ENCODE data around the gene CD1C.
"Not testable (repeated sequence)": the region's sequence is repeated elsewhere in the genome, so short reads cannot be mapped to it uniquely, and the experiment has no call there.

The CD1C gene

DNA sequence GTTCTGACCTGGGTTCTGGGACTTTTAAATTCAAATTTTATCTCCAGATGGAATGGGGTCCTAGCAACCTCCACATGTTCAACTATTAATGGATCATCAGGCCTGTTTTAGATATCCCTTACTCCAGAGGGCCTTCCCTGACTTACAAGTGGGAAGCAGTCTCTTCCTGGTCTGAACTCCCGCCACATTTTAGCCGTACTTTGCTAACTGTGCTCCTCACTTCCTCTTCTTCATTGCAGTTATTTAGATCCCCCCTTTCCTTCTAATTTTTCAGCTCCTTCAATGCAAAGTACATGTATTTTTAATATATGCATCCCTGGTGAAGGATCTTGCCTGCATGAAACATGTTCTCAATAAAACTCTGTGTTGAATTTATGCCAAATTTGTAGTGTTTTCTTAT lies 31.8 kb upstream of the CD1C start:
- TF ChIP-seq, protein P1, sequence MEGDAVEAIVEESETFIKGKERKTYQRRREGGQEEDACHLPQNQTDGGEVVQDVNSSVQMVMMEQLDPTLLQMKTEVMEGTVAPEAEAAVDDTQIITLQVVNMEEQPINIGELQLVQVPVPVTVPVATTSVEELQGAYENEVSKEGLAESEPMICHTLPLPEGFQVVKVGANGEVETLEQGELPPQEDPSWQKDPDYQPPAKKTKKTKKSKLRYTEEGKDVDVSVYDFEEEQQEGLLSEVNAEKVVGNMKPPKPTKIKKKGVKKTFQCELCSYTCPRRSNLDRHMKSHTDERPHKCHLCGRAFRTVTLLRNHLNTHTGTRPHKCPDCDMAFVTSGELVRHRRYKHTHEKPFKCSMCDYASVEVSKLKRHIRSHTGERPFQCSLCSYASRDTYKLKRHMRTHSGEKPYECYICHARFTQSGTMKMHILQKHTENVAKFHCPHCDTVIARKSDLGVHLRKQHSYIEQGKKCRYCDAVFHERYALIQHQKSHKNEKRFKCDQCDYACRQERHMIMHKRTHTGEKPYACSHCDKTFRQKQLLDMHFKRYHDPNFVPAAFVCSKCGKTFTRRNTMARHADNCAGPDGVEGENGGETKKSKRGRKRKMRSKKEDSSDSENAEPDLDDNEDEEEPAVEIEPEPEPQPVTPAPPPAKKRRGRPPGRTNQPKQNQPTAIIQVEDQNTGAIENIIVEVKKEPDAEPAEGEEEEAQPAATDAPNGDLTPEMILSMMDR (conservative IDR thresholded peaks at IDR 0.05; ENCODE audit: control insufficient read depth, insufficient read depth, low read depth, low read length): no peak
- no peak overlapping the region for H3K4me3 ChIP-seq (ENCODE audit: control insufficient read depth, low read depth, low read length)
- no peak for DNase-seq (ENCODE audit: low read depth)

DNA sequence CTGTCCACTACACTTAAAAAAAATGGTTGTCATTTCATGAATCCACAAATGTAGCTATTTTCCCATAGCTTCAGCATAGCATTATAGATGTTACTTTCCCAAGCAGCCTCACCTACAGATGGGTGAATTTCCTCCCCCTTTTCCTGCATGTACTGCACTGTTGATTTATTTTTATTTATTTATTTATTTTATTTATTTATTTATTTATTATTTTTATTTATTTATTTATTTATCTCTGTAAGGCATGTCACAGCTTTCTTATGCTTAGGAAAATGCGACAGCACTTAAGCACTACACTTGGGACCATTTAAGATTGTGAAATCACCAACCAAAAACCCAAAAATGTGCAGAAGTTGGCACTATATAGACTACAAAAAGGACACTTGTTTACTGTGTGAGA lies 30.6 kb upstream of the CD1C start:
- TF ChIP-seq, protein P1 (conservative IDR thresholded peaks at IDR 0.05; ENCODE audit: control insufficient read depth, insufficient read depth, low read depth, low read length): no peak
- no peak overlapping the region for H3K4me3 ChIP-seq (ENCODE audit: control insufficient read depth, low read depth, low read length)
- DNase-seq (ENCODE audit: low read depth): no peak

DNA sequence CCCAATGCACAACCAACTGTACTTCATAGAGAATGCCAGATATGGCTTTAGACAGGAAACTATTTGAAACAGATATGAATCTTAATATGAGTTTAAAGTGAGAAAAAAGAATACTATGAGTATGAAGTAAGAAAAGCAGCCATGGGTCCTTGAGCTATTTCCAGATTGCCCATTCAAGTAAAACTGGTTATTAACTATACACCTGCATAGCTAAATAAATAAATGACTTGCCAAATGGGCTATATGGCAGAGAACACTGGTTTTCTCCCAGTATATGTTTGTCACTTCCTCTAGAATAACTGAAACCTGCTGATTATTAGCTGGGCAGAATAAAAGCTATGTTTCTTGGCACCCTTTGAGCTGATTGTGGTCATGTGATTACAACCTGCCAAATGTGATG lies 17.0 kb upstream of the CD1C start:
- no peak for DNase-seq (ENCODE audit: low read depth)
- no peak overlapping the region for H3K4me3 ChIP-seq (ENCODE audit: control insufficient read depth, low read depth, low read length)
- TF ChIP-seq, protein P1 (conservative IDR thresholded peaks at IDR 0.05; ENCODE audit: control insufficient read depth, insufficient read depth, low read depth, low read length): no peak

DNA sequence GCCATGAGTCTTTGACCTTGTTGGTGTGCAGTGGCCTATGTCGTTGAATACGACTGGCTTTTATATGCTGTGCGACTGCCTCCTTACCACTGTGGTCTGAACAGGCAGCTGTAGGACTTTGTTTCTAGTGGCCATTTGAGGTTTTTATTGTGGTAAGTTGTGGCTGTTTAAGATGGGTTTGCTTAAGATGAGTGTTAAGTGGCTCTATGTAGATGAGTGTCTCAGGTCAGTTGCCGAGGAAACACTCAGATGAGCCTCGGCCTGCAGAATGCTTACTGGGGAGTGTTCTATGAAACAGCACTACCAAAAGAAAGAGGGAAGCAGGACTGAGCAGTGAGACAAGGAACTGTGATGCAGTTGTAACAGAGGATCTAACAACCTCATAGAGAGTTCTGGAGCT lies 14.9 kb upstream of the CD1C start:
- TF ChIP-seq, protein P1 (conservative IDR thresholded peaks at IDR 0.05; ENCODE audit: control insufficient read depth, insufficient read depth, low read depth, low read length): no peak
- no peak for DNase-seq (ENCODE audit: low read depth)
- H3K4me3 ChIP-seq (ENCODE audit: control insufficient read depth, low read depth, low read length): no peak overlapping the region

DNA sequence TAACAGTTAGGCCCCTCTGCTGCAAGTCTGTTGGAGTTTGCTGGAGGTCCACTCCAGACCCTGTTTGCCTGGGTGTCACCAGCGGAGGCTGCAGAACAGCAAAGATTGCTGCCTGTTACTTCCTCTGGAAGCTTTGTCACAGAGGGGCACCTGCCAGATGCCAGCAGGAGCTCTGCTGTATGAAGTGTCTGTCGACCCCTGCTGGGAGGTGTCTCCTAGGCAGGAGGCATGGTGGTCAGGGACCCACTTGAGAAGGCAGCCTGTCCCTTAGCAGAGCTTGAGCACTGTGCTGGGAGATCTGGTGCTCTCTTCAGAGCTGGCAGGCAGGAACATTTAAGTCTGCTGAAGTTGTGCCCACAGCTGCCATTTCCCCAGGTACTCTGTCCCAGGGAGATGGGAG lies 7.3 kb upstream of the CD1C start:
- not testable (repeated sequence) for DNase-seq (ENCODE audit: low read depth); H3K4me3 ChIP-seq (ENCODE audit: control insufficient read depth, low read depth, low read length)

DNA sequence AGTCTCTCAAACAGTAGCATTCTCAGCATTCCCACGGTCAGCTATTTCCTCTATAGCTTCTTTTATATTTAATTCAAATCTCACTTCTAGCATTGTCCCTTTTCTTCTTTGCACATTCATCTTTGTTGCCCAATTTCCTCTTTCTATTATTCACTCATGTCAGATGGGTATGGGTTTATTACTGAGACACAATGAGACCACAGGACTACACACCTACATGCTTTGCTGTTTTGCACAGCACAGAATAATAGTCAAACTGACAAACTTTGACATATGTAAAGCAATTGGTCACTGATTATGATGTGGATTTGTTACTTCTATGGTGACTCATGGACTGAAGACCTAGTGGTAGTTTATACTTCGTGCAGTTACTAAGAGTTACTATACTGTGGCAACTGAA lies 5.8 kb upstream of the CD1C start:
- TF ChIP-seq, protein P1 (conservative IDR thresholded peaks at IDR 0.05; ENCODE audit: control insufficient read depth, insufficient read depth, low read depth, low read length): no peak
- no peak for DNase-seq (ENCODE audit: low read depth)
- H3K4me3 ChIP-seq (ENCODE audit: control insufficient read depth, low read depth, low read length): no peak overlapping the region

DNA sequence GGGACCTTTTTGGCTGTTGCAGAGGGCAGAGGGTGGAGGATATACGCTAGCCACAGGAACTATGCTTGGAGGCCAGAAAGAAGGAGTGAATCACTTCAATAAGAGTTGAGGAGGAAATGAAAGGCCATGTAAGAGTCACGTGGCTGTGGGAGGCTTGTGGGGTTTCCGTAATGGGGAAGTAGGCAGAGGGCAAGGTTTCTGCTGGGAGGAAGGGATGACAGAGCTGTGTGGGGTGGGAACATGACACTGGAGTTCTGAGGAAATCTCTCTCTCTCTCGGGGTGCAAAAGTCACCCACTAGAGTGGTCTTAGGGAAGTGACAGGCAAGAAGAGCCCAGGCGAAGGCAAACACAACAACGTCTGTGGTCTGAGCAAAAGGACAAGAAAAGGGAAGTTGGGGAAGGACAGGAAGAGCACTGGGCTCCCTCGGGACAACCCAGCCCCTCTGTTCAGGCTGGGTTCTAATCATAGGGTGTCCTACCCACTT lies 3.9 kb upstream of the CD1C start:
- no peak for DNase-seq (ENCODE audit: low read depth)
- H3K4me3 ChIP-seq (ENCODE audit: control insufficient read depth, low read depth, low read length): no peak overlapping the region
- TF ChIP-seq, protein P1 (conservative IDR thresholded peaks at IDR 0.05; ENCODE audit: control insufficient read depth, insufficient read depth, low read depth, low read length): no peak
